HepG2 (cell line): ENCODE results near the gene NARF. TPM values are rescaled to one million over a fixed set of nuclear protein-coding genes. Genes with fewer than 3 reads are reported as not detected.

ENCODE experiments used
- CENPT ChIP-seq: sonication (generic); formaldehyde crosslinking; IDR thresholded peaks from 2 replicates; pipeline ENCODE4 v1.8.0; 2022; ENCODE audit warnings: low read depth, mild to moderate bottlenecking, moderate library complexity, missing genetic modification reagents
- NFIB ChIP-seq: sonication (generic); formaldehyde crosslinking; IDR thresholded peaks from 2 replicates; pipeline ENCODE4 v1.9.0; 2021; ENCODE audit warnings: missing genetic modification reagents, mild to moderate bottlenecking, borderline replicate concordance
- RXRB ChIP-seq: IDR thresholded peaks from 2 replicates; pipeline ENCODE4 v1.6.1; 2016; ENCODE audit warnings: borderline replicate concordance, missing genetic modification reagents, missing compliant biosample characterization
- ZMYM2 ChIP-seq: sonication (generic); formaldehyde crosslinking; IDR thresholded peaks from 2 replicates; pipeline ENCODE4 v1.8.0; 2022; ENCODE audit warnings: mild to moderate bottlenecking, missing genetic modification reagents
- polyA plus RNA-seq, 8 experiments: library from polyadenylated mRNA; depleted of rRNA in 3 of 8; stranded (reverse) in 7 of 8; unstranded in 1 of 8; fragments of >200 nt; fragmentation: Illumina TruSeq in 4 of 8; extraction: Trizol in 4 of 8; gene quantifications; 2 replicates each; pipeline versions ENCODE4 v1.2.1 to v1.2.3, GENCODE V29; 2011 to 2016; ENCODE audit warnings: low read depth in 4 of 8, missing spikeins in 1 of 8, mixed read lengths in 1 of 8; ENCODE audit not compliant: insufficient read depth in 1 of 8
- total RNA-seq, 5 experiments: library from RNA; depleted of rRNA; stranded (reverse); fragments of >200 nt; fragmentation: Illumina TruSeq; extraction: Trizol; gene quantifications; 2 replicates each; pipeline ENCODE4 v1.2.3, GENCODE V29; 2016; ENCODE audit warnings: low read depth in 1 of 5
- TF ChIP-seq, protein P1 (sequence below): sonication (generic); formaldehyde crosslinking; IDR thresholded peaks from 2 replicates; pipeline ENCODE4 v1.4.0; 2020; ENCODE audit warnings: mild to moderate bottlenecking, low read depth, missing genetic modification reagents
- TF ChIP-seq, protein P2 (sequence below): sonication (generic); formaldehyde crosslinking; IDR thresholded peaks from 2 replicates; pipeline ENCODE4 v1.5.1; 2020; ENCODE audit warnings: mild to moderate bottlenecking, missing genetic modification reagents
- TF ChIP-seq, protein P3 (sequence below): sonication (generic); formaldehyde crosslinking; IDR thresholded peaks from 2 replicates; pipeline ENCODE4 v1.8.0; 2022; ENCODE audit warnings: mild to moderate bottlenecking, missing genetic modification reagents, moderate library complexity
- TF ChIP-seq, protein P4 (sequence below): sonication (generic); formaldehyde crosslinking; IDR thresholded peaks from one replicate; pipeline ENCODE4 v1.5.1; 2020; ENCODE audit warnings: mild to moderate bottlenecking, missing genetic modification reagents; ENCODE audit errors: not compliant biosample characterization
- TF ChIP-seq, protein P5 (sequence below): sonication (generic); formaldehyde crosslinking; IDR thresholded peaks from 2 replicates; pipeline ENCODE4 v1.5.0; 2020; ENCODE audit warnings: missing genetic modification reagents, mild to moderate bottlenecking, borderline replicate concordance
- TF ChIP-seq, protein P6 (sequence below): sonication (generic); formaldehyde crosslinking; IDR thresholded peaks from 2 replicates; pipeline ENCODE4 v1.4.0; 2020; ENCODE audit warnings: missing genetic modification reagents

The NARF gene
- total and polyA plus RNA-seq, 2 of the 13 experiments (the other 11 are each of a cell fraction or from before 2014, with no cell fraction given), result 61.1 to 144 TPM

DNA sequence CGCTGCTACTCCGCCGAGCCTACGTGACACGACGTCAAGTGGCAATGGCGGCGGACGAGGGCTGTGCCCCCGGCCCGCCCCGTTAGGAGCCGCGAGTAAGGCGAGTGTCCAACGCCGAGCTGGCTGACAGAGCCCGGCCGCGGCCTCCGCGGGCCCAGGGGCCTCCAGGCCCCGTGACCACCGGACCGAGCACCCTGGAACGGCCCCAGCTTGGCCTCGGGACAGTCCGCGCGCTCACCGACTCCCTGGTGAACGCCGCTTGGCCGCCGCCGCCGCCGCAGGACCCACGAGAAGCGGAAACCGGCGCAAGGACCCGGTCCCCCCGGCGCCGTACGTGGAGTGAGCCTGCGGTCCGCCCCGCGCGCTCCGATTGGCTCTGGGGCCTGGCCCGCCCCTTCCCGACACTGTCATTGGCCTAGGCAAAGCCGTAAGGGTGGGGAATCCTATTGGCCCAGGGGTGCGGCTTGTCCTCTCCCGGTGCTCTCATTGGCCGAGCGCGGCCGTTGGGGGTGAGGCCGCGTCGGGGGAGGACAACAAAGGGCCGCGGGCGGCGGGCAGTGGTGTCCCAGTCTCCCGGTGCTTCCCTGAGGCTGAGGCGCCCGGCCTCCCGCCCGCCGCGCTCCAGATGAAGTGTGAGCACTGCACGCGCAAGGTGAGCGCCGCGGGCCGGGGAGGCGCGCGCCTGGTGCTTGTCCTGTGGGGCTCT lies at the start of gene NARF (continued):
- TF ChIP-seq RXRB (CRISPR knock-in tag) (no peak), NFIB (CRISPR knock-in tag) (no peak), CENPT (CRISPR knock-in tag) (no peak; the same call in 1 of the 2 replicates), ZMYM2 (CRISPR knock-in tag) (peak; percentile 71; the same call in 1 of the 2 replicates)
- TF ChIP-seq, protein P1, sequence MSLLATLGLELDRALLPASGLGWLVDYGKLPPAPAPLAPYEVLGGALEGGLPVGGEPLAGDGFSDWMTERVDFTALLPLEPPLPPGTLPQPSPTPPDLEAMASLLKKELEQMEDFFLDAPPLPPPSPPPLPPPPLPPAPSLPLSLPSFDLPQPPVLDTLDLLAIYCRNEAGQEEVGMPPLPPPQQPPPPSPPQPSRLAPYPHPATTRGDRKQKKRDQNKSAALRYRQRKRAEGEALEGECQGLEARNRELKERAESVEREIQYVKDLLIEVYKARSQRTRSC (CRISPR knock-in tag), result peak; percentile 98; the same call in 1 of the 2 replicates
- TF ChIP-seq, protein P2, sequence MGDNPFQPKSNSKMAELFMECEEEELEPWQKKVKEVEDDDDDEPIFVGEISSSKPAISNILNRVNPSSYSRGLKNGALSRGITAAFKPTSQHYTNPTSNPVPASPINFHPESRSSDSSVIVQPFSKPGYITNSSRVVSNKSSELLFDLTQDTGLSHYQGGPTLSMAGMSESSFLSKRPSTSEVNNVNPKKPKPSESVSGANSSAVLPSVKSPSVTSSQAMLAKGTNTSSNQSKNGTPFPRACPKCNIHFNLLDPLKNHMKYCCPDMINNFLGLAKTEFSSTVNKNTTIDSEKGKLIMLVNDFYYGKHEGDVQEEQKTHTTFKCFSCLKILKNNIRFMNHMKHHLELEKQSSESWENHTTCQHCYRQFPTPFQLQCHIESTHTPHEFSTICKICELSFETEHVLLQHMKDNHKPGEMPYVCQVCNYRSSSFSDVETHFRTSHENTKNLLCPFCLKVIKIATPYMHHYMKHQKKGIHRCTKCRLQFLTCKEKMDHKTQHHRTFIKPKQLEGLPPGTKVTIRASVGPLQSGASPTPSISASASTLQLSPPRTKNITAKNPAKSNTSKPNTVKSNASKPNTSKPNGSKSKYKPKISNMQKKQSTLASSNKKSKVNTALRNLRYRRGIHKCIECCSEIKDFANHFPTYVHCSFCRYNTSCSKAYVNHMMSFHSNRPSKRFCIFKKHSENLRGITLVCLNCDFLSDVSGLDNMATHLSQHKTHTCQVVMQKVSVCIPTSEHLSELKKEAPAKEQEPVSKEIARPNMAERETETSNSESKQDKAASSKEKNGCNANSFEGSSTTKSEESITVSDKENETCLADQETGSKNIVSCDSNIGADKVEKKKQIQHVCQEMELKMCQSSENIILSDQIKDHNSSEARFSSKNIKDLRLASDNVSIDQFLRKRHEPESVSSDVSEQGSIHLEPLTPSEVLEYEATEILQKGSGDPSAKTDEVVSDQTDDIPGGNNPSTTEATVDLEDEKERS (CRISPR knock-in tag), result no peak
- TF ChIP-seq, protein P3, sequence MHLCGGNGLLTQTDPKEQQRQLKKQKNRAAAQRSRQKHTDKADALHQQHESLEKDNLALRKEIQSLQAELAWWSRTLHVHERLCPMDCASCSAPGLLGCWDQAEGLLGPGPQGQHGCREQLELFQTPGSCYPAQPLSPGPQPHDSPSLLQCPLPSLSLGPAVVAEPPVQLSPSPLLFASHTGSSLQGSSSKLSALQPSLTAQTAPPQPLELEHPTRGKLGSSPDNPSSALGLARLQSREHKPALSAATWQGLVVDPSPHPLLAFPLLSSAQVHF (CRISPR knock-in tag), result peak; percentile 55; the same call in 1 of the 2 replicates
- TF ChIP-seq, protein P4, sequence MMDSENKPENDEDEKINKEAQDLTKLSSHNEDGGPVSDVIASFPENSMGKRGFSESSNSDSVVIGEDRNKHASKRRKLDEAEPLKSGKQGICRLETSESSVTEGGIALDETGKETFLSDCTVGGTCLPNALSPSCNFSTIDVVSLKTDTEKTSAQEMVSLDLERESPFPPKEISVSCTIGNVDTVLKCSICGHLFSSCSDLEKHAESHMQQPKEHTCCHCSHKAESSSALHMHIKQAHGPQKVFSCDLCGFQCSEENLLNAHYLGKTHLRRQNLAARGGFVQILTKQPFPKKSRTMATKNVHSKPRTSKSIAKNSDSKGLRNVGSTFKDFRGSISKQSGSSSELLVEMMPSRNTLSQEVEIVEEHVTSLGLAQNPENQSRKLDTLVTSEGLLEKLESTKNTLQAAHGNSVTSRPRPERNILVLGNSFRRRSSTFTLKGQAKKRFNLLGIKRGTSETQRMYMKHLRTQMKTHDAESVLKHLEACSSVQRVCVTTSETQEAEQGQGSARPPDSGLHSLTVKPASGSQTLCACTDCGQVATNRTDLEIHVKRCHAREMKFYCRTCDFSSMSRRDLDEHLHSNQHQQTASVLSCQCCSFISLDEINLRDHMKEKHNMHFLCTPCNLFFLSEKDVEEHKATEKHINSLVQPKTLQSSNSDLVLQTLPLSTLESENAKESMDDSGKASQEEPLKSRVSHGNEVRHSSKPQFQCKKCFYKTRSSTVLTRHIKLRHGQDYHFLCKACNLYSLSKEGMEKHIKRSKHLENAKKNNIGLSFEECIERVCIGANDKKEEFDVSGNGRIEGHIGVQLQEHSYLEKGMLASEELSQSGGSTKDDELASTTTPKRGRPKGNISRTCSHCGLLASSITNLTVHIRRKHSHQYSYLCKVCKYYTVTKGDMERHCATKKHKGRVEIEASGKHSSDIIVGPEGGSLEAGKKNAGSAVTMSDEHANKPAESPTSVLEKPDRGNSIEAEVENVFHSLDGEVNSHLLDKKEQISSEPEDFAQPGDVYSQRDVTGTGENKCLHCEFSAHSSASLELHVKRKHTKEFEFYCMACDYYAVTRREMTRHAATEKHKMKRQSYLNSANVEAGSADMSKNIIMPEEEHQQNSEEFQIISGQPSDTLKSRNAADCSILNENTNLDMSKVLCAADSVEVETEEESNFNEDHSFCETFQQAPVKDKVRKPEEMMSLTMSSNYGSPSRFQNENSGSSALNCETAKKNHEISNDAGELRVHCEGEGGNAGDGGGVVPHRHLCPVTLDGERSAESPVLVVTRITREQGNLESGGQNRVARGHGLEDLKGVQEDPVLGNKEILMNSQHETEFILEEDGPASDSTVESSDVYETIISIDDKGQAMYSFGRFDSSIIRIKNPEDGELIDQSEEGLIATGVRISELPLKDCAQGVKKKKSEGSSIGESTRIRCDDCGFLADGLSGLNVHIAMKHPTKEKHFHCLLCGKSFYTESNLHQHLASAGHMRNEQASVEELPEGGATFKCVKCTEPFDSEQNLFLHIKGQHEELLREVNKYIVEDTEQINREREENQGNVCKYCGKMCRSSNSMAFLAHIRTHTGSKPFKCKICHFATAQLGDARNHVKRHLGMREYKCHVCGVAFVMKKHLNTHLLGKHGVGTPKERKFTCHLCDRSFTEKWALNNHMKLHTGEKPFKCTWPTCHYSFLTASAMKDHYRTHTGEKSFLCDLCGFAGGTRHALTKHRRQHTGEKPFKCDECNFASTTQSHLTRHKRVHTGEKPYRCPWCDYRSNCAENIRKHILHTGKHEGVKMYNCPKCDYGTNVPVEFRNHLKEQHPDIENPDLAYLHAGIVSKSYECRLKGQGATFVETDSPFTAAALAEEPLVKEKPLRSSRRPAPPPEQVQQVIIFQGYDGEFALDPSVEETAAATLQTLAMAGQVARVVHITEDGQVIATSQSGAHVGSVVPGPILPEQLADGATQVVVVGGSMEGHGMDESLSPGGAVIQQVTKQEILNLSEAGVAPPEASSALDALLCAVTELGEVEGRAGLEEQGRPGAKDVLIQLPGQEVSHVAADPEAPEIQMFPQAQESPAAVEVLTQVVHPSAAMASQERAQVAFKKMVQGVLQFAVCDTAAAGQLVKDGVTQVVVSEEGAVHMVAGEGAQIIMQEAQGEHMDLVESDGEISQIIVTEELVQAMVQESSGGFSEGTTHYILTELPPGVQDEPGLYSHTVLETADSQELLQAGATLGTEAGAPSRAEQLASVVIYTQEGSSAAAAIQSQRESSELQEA (CRISPR knock-in tag), result peak; percentile 81
- TF ChIP-seq, protein P5, sequence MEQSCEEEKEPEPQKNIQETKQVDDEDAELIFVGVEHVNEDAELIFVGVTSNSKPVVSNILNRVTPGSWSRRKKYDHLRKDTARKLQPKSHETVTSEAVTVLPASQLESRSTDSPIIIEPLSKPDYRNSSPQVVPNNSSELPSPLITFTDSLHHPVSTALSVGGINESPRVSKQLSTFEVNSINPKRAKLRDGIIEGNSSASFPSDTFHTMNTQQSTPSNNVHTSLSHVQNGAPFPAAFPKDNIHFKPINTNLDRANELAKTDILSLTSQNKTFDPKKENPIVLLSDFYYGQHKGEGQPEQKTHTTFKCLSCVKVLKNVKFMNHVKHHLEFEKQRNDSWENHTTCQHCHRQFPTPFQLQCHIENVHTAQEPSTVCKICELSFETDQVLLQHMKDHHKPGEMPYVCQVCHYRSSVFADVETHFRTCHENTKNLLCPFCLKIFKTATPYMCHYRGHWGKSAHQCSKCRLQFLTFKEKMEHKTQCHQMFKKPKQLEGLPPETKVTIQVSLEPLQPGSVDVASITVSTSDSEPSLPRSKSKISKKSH (CRISPR knock-in tag), result peak; percentile 97
- TF ChIP-seq, protein P6, sequence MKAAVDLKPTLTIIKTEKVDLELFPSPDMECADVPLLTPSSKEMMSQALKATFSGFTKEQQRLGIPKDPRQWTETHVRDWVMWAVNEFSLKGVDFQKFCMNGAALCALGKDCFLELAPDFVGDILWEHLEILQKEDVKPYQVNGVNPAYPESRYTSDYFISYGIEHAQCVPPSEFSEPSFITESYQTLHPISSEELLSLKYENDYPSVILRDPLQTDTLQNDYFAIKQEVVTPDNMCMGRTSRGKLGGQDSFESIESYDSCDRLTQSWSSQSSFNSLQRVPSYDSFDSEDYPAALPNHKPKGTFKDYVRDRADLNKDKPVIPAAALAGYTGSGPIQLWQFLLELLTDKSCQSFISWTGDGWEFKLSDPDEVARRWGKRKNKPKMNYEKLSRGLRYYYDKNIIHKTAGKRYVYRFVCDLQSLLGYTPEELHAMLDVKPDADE, result no peak
